IMR-90 (cell line): ENCODE results near the gene SLC25A24. TPM values are rescaled to one million over a fixed set of nuclear protein-coding genes. Genes with fewer than 3 reads are reported as not detected.

Source experiments
- ATAC-seq: fragments of 200-7000 bp; cut with Tn5 transposase; 2 replicates; pipeline ENCODE4 v1.9.1; 2020; ENCODE audit warnings: low read depth, mild to moderate bottlenecking, moderate library complexity
- BruUV-seq: library from RNA; stranded (reverse); fragments of 400-500 nt; replicated peaks from 2 replicates; lab custom pipeline; 2021; lab: Mats Ljungman, UMichigan
- CTCF ChIA-PET: fragments of 300-600 bp; formaldehyde crosslinking; extraction: SDS; loops from one replicate; lab custom pipeline; 2021; ENCODE audit warnings: antibody characterized with exemption; lab: Yijun Ruan, JAX
- POLR2A ChIA-PET: fragments of 300-600 bp; sonication (Branson Sonifier 250); formaldehyde crosslinking; loops from one replicate; lab custom pipeline; 2022; ENCODE audit warnings: antibody characterized with exemption; ENCODE audit not compliant: unreplicated experiment; lab: Charles Lee
- DNase-seq: peaks from one replicate; pipeline ENCODE4 v3.0.0; 2013
- H2AFZ ChIP-seq: replicated peaks from 2 replicates; pipeline ENCODE3; 2013; ENCODE audit warnings: low read length, mild to moderate bottlenecking; ENCODE audit not compliant: poor library complexity
- H2AK5ac ChIP-seq: 2 replicates; pipeline ENCODE4 v1.6.1; 2013; ENCODE audit warnings: low read depth, low read length, inconsistent platforms
- H2AK9ac ChIP-seq: replicated peaks from 2 replicates; pipeline ENCODE3; 2013; ENCODE audit warnings: mild to moderate bottlenecking, low read depth, low read length, moderate library complexity; ENCODE audit not compliant: poor library complexity
- H2BK120ac ChIP-seq: 2 replicates; pipeline ENCODE4 v1.6.1; 2013; ENCODE audit warnings: low read depth, low read length, inconsistent platforms
- H2BK15ac ChIP-seq: 3 replicates; pipeline ENCODE4 v1.6.1; 2013; ENCODE audit warnings: low read depth, low read length, inconsistent platforms
- H2BK20ac ChIP-seq: 2 replicates; pipeline ENCODE4 v1.6.1; 2013; ENCODE audit warnings: low read depth, mild to moderate bottlenecking, inconsistent platforms, low read length, moderate library complexity
- H2BK5ac ChIP-seq: 2 replicates; pipeline ENCODE4 v1.6.1; 2013; ENCODE audit warnings: mild to moderate bottlenecking, low read depth, low read length, inconsistent platforms; ENCODE audit not compliant: poor library complexity, severe bottlenecking
- H3K14ac ChIP-seq: replicated peaks from 2 replicates; pipeline ENCODE4 v1.6.1; 2013; ENCODE audit warnings: low read depth, low read length, inconsistent platforms
- H3K18ac ChIP-seq: 2 replicates; pipeline ENCODE4 v1.6.1; 2013; ENCODE audit warnings: low read depth, low read length, control low read depth
- H3K23ac ChIP-seq: 2 replicates; pipeline ENCODE4 v1.6.1; 2013; ENCODE audit warnings: low read depth, low read length, inconsistent platforms
- H3K27ac ChIP-seq: 2 replicates; pipeline ENCODE4 v1.5.1; 2013; ENCODE audit warnings: mild to moderate bottlenecking, control low read depth, low read length; ENCODE audit not compliant: insufficient read depth
- H3K27me3 ChIP-seq: 2 replicates; pipeline ENCODE4 v1.6.1; 2013; ENCODE audit warnings: low read length; ENCODE audit not compliant: control insufficient read depth, insufficient read depth
- H3K36me3 ChIP-seq: 2 replicates; pipeline ENCODE4 v1.6.1; 2013; ENCODE audit warnings: low read length, mixed read lengths; ENCODE audit not compliant: control insufficient read depth, insufficient read depth
- H3K4ac ChIP-seq: 2 replicates; pipeline ENCODE4 v1.6.1; 2013; ENCODE audit warnings: low read depth, low read length, inconsistent platforms
- H3K4me1 ChIP-seq: 2 replicates; pipeline ENCODE4 v1.6.1; 2013; ENCODE audit warnings: low read length, mixed read lengths; ENCODE audit not compliant: control insufficient read depth, insufficient read depth
- H3K4me2 ChIP-seq: 2 replicates; pipeline ENCODE4 v1.6.1; 2013; ENCODE audit warnings: low read depth, mild to moderate bottlenecking, control low read depth, low read length, moderate library complexity
- H3K4me3 ChIP-seq: 2 replicates; pipeline ENCODE4 v1.5.1; 2013; ENCODE audit warnings: low read depth, mild to moderate bottlenecking, control low read depth, low read length, moderate library complexity; ENCODE audit not compliant: insufficient read depth
- H3K56ac ChIP-seq: 2 replicates; pipeline ENCODE4 v1.6.1; 2013; ENCODE audit warnings: low read length, inconsistent platforms; ENCODE audit not compliant: insufficient read depth; ENCODE audit errors: extremely low read depth
- H3K79me1 ChIP-seq, 2 experiments: 2 replicates each; pipeline ENCODE4 v1.6.1; 2013; ENCODE audit warnings: low read length in 2 of 2, inconsistent platforms in 1 of 2, low read depth in 1 of 2
- H3K9ac ChIP-seq: 2 replicates; pipeline ENCODE4 v1.6.1; 2013; ENCODE audit warnings: low read depth, low read length, control low read depth
- H3K9me1 ChIP-seq: 2 replicates; pipeline ENCODE4 v1.6.1; 2013; ENCODE audit warnings: low read length, inconsistent platforms; ENCODE audit not compliant: insufficient read depth
- H3K9me3 ChIP-seq: 2 replicates; pipeline ENCODE4 v1.6.1; 2013; ENCODE audit warnings: low read length; ENCODE audit not compliant: control insufficient read depth, insufficient read depth
- H4K20me1 ChIP-seq: 2 replicates; pipeline ENCODE4 v1.6.1; 2013; ENCODE audit warnings: low read length, inconsistent platforms; ENCODE audit not compliant: insufficient read depth
- H4K5ac ChIP-seq: 2 replicates; pipeline ENCODE4 v1.6.1; 2013; ENCODE audit warnings: mild to moderate bottlenecking, low read depth, low read length, control low read depth
- H4K8ac ChIP-seq, 2 experiments: 2 replicates each; pipeline ENCODE4 v1.6.1; 2013; ENCODE audit warnings: low read depth in 2 of 2, low read length in 2 of 2, control low read depth in 1 of 2, inconsistent platforms in 1 of 2
- H4K91ac ChIP-seq: 2 replicates; pipeline ENCODE4 v1.6.1; 2013; ENCODE audit warnings: low read depth, low read length, inconsistent platforms; ENCODE audit not compliant: insufficient read depth
- CEBPB ChIP-seq: IDR thresholded peaks from 2 replicates; pipeline ENCODE4 v1.6.1; 2012; ENCODE audit warnings: low read depth, low read length, improper control_type of control experiment
- POLR2A ChIP-seq: IDR thresholded peaks from 2 replicates; pipeline ENCODE4 v1.6.1; 2012; ENCODE audit warnings: mild to moderate bottlenecking, low read depth, low read length
- RAD21 ChIP-seq: IDR thresholded peaks from 2 replicates; pipeline ENCODE4 v1.6.1; 2012; ENCODE audit warnings: low read length, improper control_type of control experiment
- RFX5 ChIP-seq: IDR thresholded peaks from 2 replicates; pipeline ENCODE4 v1.8.0; 2012; ENCODE audit warnings: low read depth, mild to moderate bottlenecking, low read length, moderate library complexity
- SMC3 ChIP-seq: fragments of 150-350 bp; IDR thresholded peaks from 2 replicates; pipeline ENCODE4 v1.6.1; 2016; ENCODE audit warnings: low read depth, mild to moderate bottlenecking, antibody characterized with exemption, low read length, moderate library complexity
- WGBS, 2 experiments: methylation state at CpG; one replicate each; pipeline versions ENCODE4 v1.1.5 to v1.1.7; 2013; ENCODE audit warnings: missing lambda C conversion rate in 2 of 2; ENCODE audit not compliant: insufficient read length in 1 of 2; ENCODE audit errors: extremely low coverage in 2 of 2; 5-methylcytosine and 5-hydroxymethylcytosine counted together
- dilution Hi-C: fragments of 300-500 bp; cut with HindIII; formaldehyde crosslinking; loops from one replicate; pipeline ENCODE4 v1.14.3; 2018; ENCODE audit warnings: low sequenced_read_pairs; ENCODE audit not compliant: unreplicated experiment
- in situ Hi-C: fragments of 300-500 bp; cut with MboI; formaldehyde crosslinking; loops from 3 replicates; pipeline ENCODE4 v1.14.3; 2019; ENCODE audit warnings: low sequenced_read_pairs, inconsistent platforms, mixed read lengths
- intact Hi-C: fragments of 100-400 bp; cut with micrococcal nuclease; formaldehyde crosslinking; loops from 2 replicates; pipeline ENCODE4 v1.10.0; 2022
- polyA plus RNA-seq, 3 experiments: library from polyadenylated mRNA; depleted of rRNA; stranded (reverse); fragments of >200 nt; gene quantifications; 2 replicates each; pipeline ENCODE4 v1.2.3, GENCODE V29; 2012; ENCODE audit warnings: low replicate concordance in 1 of 3
- total RNA-seq: library from RNA; depleted of rRNA; stranded (reverse); fragments of >200 nt; gene quantifications from 2 replicates; pipeline ENCODE4 v1.2.3, GENCODE V29; 2012
- TF ChIP-seq, protein P1 (sequence below): conservative IDR thresholded peaks from 2 replicates; pipeline ENCODE4 v1.5.1; 2012; ENCODE audit warnings: mild to moderate bottlenecking, low read depth, low read length, improper control_type of control experiment

The SLC25A24 gene
- total and polyA plus RNA-seq, 2 of the 4 experiments (the other 2 are of a cell fraction) = 19.4 to 20.4 TPM

DNA sequence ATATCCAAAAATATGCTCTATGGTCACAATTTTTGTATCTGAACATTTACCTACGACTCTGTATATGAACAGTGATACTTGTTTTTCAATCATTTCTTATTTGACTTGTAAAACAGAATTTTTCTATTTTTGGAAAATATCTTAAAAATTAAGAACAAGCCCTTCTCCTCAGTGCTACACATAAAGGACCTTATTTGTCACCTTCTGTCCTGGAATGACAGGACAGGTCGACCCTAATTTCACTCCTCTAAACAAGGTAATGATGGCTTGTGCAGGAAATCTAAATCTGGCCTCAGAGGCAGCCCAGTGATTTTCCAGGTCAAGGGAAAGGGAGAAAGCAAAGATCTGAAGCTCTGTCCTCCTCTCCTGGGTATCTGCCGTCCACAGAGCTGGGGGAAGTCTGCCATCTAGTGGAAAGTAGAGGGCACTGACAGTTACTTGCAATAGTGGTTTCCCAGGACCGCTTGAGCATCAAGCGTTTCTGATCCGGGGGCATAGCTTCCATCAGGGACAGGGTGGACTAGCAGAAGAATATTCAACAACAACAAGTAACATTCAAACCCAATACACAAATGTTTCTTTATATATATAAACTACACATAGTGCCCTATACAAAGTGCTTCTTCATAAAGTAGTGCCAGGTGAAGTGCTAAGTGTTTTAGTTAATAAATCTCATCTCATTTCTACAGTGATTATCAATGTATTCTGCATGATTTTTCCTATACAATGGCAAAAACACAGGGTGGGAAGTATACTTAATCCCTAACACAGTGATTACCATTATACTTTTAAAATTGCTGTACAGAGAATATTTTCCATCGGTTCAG, 74.6 kb downstream of the SLC25A24 start:
- CTCF ChIA-PET = interaction anchor here (0.6 to 4.9 kb wide), 7 partner anchors 13 to 348 kb away, joined by 3 to 92 read pairs (median 3); no protein-coding TSS in a partner anchor
- H3K9ac ChIP-seq = no peak overlapping the region
- H3K4me1 ChIP-seq = peaks cover 3% of the 10 kb centered on the region
- H2AK5ac ChIP-seq = no peak overlapping the region
- dilution Hi-C loops = no loop called here
- H3K4ac ChIP-seq = no peak overlapping the region
- H3K4me3 ChIP-seq = no peak overlapping the region
- DNase-seq (peak; percentile 77), ATAC-seq (peak; percentile 95)
- H3K9me3 ChIP-seq = no peaks in the 10 kb centered on the region
- no peak overlapping the region for H3K56ac ChIP-seq
- H3K23ac ChIP-seq = no peak overlapping the region
- H4K8ac ChIP-seq = no peak overlapping the region
- no peak overlapping the region for H3K27ac ChIP-seq
- H2BK20ac ChIP-seq = no peak overlapping the region
- no CpG with 5 or more reads among the region's 7 CpGs for WGBS, 2 experiments
- H4K5ac ChIP-seq = no peak overlapping the region
- H3K36me3 ChIP-seq = no peaks in the 10 kb centered on the region
- no peaks in the 10 kb centered on the region for H3K79me1 ChIP-seq
- POLR2A ChIA-PET = no interaction called here
- peak overlapping the region; percentile 85 for H2AK9ac ChIP-seq
- no peak overlapping the region for H2BK5ac ChIP-seq
- no peak overlapping the region for H3K4me2 ChIP-seq
- H3K9me1 ChIP-seq = peaks cover 9% of the 10 kb centered on the region
- in situ Hi-C loops = loop anchor here (5.0 kb wide), 1 partner anchor 338 kb away; no protein-coding TSS in a partner anchor
- H4K20me1 ChIP-seq = peaks cover 6% of the 10 kb centered on the region
- intact Hi-C loops = loop anchor here (1.0 kb wide), 1 partner anchor 343 kb away; no protein-coding TSS in a partner anchor
- no peak overlapping the region for H2BK15ac ChIP-seq
- no peak overlapping the region for H3K18ac ChIP-seq
- no TSS peak for BruUV-seq
- TF ChIP-seq POLR2A (0 out of 2 replicates have a peak, but pooled peaks have one; percentile 35), SMC3 (peak; percentile 91), CEBPB (no peak), RFX5 (no peak), RAD21 (peak; percentile 92)
- TF ChIP-seq, protein P1, sequence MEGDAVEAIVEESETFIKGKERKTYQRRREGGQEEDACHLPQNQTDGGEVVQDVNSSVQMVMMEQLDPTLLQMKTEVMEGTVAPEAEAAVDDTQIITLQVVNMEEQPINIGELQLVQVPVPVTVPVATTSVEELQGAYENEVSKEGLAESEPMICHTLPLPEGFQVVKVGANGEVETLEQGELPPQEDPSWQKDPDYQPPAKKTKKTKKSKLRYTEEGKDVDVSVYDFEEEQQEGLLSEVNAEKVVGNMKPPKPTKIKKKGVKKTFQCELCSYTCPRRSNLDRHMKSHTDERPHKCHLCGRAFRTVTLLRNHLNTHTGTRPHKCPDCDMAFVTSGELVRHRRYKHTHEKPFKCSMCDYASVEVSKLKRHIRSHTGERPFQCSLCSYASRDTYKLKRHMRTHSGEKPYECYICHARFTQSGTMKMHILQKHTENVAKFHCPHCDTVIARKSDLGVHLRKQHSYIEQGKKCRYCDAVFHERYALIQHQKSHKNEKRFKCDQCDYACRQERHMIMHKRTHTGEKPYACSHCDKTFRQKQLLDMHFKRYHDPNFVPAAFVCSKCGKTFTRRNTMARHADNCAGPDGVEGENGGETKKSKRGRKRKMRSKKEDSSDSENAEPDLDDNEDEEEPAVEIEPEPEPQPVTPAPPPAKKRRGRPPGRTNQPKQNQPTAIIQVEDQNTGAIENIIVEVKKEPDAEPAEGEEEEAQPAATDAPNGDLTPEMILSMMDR = peak; percentile 91
- peak overlapping the region; percentile 37 for H2AFZ ChIP-seq
- peaks cover under 1% of the 10 kb centered on the region; the same call in 1 of the 2 replicates for H3K27me3 ChIP-seq
- H4K91ac ChIP-seq = no peak overlapping the region
- H3K14ac ChIP-seq = no peak overlapping the region
- no peak overlapping the region for H2BK120ac ChIP-seq
